Erythroblast (primary cell): Measurements from ENCODE around the gene MALT1.

Experiments
- GATA1 ChIP-seq: IDR thresholded peaks from 2 replicates; pipeline ENCODE4 v1.6.1; 2011; ENCODE audit warnings: low read depth, mild to moderate bottlenecking, control low read depth, low read length, moderate library complexity
- POLR2A ChIP-seq: IDR thresholded peaks from 2 replicates; pipeline ENCODE4 v1.6.1; 2011; ENCODE audit warnings: mild to moderate bottlenecking, low read length

DNA sequence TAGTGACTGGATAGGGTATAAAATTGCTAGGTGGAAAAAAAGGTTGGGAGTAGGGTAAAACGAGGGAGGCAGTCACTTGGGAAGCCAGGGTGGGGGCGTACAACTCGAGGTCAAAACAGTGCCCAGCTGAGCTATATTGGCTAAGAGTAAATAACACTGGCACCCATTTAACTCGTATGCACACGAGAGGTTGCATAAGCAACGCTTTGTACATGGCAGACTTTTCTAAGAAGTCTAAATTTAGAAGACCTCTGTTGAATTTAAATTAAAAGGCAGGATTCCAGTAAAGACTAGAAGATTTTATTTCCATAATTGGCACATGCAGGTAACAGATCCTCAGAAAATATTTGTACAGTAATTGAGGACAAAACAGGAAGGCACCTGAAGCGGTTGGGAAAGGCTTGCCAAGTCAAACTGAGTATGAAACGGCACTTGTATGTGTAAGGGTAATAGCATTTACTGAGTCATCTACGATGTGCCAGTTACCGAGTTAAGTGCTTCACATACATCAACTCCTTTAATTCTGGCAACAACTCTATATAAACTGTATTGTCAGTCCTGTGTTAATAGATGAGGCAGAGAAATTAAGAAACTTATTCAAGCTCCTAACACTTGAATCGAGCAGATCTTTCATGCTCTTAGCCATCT is 1.4 kb upstream of the MALT1 start:
- TF ChIP-seq POLR2A (no peak), GATA1 (no peak)
